ENCODE measurements around the gene BMP4.

Gene BMP4

DNA sequence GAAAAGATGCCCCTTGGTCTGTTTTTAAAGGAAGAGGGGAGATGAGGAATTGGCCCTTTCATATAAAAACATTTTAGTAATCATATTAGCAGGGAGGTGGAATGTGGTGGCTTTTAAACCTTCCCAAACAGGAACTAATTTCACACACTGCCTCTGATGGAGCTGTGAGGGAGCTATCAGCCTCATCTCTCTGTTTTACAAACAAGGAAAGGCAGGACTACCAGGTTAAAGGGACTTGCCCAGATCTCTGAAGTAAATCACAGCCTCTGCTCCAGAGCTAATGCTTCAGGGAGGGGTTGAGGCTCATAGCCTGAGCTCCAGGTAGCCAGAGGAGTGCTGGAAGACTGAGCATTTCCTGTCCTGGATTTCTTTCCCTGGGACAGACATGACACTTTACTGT is 1.1 kb upstream of the BMP4 start:
- CTCF ChIA-PET: interaction anchor here (0.7 to 6.7 kb wide), 8 partner anchors 9 to 369 kb away, joined by 3 to 28 read pairs (median 6); no protein-coding TSS in a partner anchor
- no peak for DNase-seq (ENCODE audit: extremely low spot score)
- TF ChIP-seq, protein P1, sequence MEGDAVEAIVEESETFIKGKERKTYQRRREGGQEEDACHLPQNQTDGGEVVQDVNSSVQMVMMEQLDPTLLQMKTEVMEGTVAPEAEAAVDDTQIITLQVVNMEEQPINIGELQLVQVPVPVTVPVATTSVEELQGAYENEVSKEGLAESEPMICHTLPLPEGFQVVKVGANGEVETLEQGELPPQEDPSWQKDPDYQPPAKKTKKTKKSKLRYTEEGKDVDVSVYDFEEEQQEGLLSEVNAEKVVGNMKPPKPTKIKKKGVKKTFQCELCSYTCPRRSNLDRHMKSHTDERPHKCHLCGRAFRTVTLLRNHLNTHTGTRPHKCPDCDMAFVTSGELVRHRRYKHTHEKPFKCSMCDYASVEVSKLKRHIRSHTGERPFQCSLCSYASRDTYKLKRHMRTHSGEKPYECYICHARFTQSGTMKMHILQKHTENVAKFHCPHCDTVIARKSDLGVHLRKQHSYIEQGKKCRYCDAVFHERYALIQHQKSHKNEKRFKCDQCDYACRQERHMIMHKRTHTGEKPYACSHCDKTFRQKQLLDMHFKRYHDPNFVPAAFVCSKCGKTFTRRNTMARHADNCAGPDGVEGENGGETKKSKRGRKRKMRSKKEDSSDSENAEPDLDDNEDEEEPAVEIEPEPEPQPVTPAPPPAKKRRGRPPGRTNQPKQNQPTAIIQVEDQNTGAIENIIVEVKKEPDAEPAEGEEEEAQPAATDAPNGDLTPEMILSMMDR (IDR thresholded peaks at IDR 0.05; ENCODE audit: control extremely low read depth, extremely low read depth, low read depth, missing control alignments): no peak
- POLR2A ChIA-PET: no interaction called here

DNA sequence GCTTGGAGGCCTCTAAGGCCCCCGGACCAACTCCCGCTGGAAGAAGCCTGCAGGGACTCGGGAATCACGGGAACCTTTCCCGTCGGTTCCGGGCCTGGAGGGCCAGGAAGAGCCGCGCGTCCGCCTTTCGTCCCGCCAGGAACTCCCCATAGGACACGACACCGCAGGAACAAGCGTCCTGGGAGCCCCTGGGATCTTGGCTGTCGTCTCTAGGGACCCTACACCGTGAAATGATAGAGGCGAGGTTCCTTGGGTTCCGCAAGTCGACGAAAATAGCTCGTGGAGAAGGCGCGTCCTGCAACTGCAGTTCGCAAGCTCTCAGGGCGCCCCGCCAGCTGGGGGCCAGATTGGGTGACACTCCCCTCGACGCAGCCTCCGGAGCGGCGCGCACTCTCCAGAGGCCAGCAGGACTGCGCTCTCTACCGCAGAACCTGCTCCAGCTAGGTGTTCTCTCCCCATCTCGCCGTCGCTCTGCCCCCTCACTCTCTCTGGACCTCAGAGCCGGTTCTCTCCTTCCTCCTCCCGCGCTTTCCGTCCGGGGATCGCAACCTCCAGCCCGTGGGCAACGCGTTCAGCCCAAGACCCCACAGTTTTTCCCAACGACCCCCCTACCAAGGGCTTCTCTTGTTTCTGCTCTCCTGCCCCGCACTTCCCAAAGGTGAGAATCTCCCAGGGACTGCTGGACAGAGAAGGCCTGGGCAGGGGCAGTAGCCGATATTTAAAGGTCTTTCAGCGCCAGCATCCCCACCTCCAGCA is 776 bp downstream of the BMP4 start:
- ChIA-PET POLR2A (no interaction called here), CTCF (interaction anchor here (1.5 to 6.7 kb wide), 5 partner anchors 10 to 416 kb away, joined by 3 to 28 read pairs (median 8); no protein-coding TSS in a partner anchor)
- TF ChIP-seq, protein P1 (IDR thresholded peaks at IDR 0.05; ENCODE audit: control extremely low read depth, extremely low read depth, low read depth, missing control alignments): no peak
- no peak for DNase-seq (ENCODE audit: extremely low spot score)

DNA sequence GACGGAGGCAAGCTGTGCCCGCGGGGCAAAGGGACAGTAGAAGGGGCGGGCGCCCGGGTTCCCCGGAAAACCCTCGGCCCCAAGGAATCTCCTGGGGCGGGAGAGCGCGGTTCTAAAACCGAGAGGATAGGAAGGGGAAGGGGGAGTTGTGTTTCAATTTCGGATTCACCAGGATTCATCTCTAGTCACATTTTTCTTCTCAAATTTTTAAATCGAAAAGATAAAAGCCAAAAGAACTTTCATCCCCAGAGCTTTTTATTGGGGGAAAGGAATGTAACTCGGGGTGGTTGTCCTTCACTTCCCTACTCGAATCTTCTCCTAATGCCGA is 1.4 kb downstream of the BMP4 start:
- no peak for DNase-seq (ENCODE audit: extremely low spot score)
- ChIA-PET POLR2A (no interaction called here), CTCF (interaction anchor here (6.7 kb wide), 1 partner anchor 15 kb away, joined by 28 read pairs; no protein-coding TSS in a partner anchor)
- TF ChIP-seq, protein P1 (IDR thresholded peaks at IDR 0.05; ENCODE audit: control extremely low read depth, extremely low read depth, low read depth, missing control alignments): no peak

DNA sequence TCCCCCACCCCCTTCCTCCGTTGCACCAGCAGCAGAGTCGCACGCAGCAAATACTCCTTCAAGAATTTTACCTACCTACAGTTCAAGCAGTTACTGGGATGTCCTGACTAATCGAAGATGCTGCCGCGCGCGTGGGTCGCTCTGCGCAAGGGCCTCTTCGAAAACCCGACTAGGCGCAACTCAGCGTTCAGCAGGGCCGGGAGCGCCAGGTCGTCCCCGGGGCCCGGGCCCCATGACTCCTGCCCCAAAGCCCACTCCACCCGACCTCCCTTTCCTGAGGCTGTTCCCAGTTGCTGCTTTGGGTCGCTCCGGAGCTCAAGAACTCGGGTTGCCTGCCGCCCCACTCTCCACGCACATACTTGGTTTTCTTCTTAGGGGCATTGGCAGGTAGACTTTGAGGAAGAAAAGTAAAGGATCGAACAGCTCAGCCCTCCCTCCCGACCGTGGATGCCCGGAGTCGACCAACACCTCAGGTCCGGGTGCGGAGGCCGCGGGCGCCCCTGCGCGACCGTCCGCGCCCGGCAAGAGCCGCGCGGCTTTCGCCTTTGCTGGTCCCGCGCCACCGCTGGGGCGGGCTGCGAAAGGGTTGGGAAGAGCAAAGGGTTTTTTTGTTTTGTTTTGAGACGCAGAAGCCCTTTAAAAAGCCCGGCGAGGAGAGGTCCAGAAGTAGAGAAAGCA is 1.9 kb downstream of the BMP4 start:
- ChIA-PET CTCF (interaction anchor here (1.3 to 6.7 kb wide), 4 partner anchors 10 to 304 kb away, joined by 3 to 28 read pairs (median 6); no protein-coding TSS in a partner anchor), POLR2A (no interaction called here)
- DNase-seq (ENCODE audit: extremely low spot score): no peak
- TF ChIP-seq, protein P1 (IDR thresholded peaks at IDR 0.05; ENCODE audit: control extremely low read depth, extremely low read depth, low read depth, missing control alignments): peak; percentile 25

DNA sequence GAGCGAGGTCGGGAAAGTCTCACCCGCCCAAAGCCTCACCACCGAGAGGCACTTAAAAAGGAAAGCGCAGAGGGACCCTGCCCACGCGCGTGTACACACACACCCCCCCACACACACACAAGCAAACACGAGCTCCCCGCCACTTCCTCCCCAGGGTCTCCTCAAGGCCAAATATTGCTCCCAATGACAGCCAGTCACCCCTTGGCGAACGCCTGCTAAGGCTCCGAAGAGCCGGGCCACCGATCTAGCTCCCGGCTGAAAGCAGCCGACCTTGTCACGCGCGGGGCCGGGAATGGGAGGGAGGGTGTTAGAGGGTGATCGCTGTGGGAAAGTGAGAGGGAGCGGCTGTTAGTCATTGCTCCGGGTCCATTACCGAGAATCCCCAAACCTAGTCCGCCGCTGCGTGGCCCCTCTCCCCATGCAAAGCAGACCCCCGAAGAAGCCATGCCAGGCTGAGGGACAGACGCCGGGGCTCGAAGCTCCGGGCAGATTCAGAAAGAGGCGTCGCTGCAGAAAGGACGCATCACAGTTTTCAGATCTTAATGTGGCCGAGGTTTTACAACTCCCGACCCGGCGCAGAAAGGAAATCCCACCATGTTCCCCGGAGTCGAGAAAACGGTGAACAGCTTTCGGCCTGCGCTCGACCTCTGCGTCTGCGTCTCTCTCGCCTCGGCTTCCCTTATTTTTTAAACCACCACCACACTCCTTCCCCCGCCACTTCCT is 2.6 kb downstream of the BMP4 start:
- no peak for DNase-seq (ENCODE audit: extremely low spot score)
- TF ChIP-seq, protein P1 (IDR thresholded peaks at IDR 0.05; ENCODE audit: control extremely low read depth, extremely low read depth, low read depth, missing control alignments): no peak
- ChIA-PET CTCF (interaction anchor here (1.0 to 2.2 kb wide), 4 partner anchors 9 to 304 kb away, joined by 3 to 7 read pairs (median 4); no protein-coding TSS in a partner anchor), POLR2A (interaction anchor here (1.3 kb wide), 1 partner anchor 340 kb away, joined by 4 read pairs; no protein-coding TSS in a partner anchor)
